ENCODE measurements around the gene PUSL1.
A peak's percentile ranks its signal among the peaks of the same experiment; 100 is the strongest.

PUSL1 gene

DNA sequence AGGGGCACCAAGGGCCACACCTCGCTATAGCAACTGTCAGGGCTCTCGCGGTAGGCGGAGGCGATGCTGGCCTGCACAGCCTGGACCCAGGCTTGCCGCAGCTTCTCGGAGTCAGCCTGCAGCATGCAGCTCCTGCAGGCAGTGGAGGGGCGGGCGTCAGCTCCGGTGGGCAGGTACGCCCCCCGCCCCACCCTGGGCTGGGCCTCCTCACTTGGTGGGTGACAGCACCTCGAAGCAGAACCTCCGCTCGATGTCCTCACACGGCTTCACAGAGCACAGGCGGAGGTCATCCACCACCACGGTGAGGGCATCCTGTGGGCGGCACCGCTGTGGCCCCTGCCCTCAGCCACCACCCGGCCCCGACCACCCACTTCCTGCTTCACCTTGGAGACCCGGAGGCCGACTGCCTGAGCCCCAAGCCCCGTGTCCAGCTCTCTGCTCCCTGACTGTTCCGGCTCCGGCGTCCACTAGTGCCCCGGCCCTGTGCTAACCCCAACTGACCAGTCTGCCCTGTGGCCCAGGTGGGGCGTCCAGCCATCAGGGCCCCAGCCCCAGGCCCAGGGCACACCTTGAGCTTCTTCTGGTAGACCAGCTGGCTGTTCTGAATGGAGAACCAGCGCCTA, 10.5 kb upstream of the PUSL1 start:
- no peak overlapping the region for H3K27ac ChIP-seq (replicated peaks)
- no peaks in the 10 kb centered on the region for H3K27me3 ChIP-seq (ENCODE audit: insufficient read depth, poor library complexity, severe bottlenecking)
- no peak for TF ChIP-seq POLR2AphosphoS5 (IDR thresholded peaks at IDR 0.05; ENCODE audit: low read depth)
- no peak for DNase-seq (ENCODE audit: low read depth in 1 of 2, low spot score in 1 of 2)
- no peak overlapping the region for H3K4me3 ChIP-seq (replicated peaks; ENCODE audit: insufficient read depth, low read length)

DNA sequence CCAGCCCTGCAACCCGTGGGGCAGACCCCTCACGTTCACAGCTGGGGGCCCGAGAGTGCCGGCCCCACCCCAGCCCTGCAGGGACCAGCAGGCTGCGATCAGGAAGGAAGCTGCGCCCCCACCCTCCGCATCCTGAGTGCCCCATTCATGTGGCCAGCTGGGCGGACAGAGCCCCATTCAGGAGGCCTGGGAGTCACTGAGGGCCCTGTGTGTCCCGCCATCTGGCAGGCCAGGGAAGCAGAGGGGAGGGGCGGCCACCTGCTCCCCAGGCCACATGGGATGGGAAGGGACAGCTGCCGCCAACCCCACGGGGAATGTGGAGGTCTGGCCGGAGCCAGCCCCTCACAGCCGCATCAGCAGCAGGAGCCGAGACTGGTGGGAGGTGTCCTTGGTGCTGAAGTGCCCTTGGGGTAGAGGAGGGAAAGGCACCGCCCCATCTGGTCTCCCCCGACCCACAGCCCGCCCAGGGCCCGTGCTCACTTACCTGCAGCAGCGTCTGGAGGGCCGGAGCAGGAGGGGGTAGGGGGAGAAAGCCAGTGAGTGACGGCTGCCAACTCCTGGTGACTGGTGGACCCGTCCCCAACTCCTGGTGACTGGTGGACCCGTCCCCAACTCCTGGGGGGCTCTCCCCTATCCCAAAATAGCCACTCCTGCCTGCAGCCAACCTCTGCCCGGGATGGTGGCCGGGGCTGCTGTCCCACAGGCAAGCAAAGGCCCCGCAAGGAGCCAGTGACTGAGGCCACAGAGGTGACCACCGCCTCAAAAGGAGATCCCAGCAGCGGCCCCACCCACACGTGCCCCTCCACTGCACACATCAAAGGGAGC, 9.3 kb upstream of the PUSL1 start:
- Histone ChIP-seq H3K4me3 (replicated peaks; ENCODE audit: insufficient read depth, low read length) (no peak overlapping the region), H3K27ac (replicated peaks) (no peak overlapping the region), H3K27me3 (ENCODE audit: insufficient read depth, poor library complexity, severe bottlenecking) (no peaks in the 10 kb centered on the region)
- no peak for DNase-seq (ENCODE audit: low read depth in 1 of 2, low spot score in 1 of 2)
- no peak for TF ChIP-seq SPI1 (IDR thresholded peaks at IDR 0.05; ENCODE audit: borderline replicate concordance, low read depth)
- no peak for TF ChIP-seq GABPA (IDR thresholded peaks at IDR 0.05; ENCODE audit: low read depth)
- TF ChIP-seq, protein P1, sequence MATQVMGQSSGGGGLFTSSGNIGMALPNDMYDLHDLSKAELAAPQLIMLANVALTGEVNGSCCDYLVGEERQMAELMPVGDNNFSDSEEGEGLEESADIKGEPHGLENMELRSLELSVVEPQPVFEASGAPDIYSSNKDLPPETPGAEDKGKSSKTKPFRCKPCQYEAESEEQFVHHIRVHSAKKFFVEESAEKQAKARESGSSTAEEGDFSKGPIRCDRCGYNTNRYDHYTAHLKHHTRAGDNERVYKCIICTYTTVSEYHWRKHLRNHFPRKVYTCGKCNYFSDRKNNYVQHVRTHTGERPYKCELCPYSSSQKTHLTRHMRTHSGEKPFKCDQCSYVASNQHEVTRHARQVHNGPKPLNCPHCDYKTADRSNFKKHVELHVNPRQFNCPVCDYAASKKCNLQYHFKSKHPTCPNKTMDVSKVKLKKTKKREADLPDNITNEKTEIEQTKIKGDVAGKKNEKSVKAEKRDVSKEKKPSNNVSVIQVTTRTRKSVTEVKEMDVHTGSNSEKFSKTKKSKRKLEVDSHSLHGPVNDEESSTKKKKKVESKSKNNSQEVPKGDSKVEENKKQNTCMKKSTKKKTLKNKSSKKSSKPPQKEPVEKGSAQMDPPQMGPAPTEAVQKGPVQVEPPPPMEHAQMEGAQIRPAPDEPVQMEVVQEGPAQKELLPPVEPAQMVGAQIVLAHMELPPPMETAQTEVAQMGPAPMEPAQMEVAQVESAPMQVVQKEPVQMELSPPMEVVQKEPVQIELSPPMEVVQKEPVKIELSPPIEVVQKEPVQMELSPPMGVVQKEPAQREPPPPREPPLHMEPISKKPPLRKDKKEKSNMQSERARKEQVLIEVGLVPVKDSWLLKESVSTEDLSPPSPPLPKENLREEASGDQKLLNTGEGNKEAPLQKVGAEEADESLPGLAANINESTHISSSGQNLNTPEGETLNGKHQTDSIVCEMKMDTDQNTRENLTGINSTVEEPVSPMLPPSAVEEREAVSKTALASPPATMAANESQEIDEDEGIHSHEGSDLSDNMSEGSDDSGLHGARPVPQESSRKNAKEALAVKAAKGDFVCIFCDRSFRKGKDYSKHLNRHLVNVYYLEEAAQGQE (IDR thresholded peaks at IDR 0.05; ENCODE audit: insufficient replicate concordance, low read depth), result peak; percentile 92
- no peak for TF ChIP-seq POLR2AphosphoS5 (IDR thresholded peaks at IDR 0.05; ENCODE audit: low read depth)
- no peak for TF ChIP-seq CTCF (IDR thresholded peaks at IDR 0.05; ENCODE audit: insufficient read depth, low read length)

DNA sequence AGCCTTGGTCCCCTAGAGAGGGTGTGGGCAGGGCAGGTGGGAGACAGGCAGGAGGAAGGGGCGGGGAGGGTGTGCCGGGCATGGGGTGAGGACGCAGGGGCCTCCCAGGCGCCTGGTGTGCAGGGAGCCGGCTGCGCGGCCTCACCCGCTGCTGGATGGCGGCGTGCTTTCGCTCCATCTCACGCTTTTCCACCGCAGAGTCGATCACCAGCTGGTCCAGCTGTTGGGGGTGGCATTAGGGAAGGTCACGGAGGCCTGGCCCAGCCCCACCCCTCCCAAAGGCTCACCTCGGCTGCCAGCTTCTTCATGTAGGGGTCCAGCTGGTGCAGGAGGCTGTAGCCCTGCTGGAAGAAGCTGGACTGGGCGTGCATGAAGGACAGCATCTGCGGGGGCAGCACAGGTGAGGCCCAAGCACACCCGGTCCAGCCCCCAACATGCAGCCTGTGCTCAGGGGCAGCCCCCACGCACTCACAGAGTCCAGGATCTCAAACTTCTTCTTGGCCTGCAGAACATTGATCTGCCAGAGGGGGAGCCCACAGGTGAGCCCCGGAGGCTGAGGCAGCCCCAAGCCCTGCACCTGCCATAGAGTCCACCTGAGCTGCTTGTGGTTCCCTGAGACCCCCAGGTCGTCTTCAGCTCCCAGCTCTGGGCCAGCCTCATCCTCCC, 8.6 kb upstream of the PUSL1 start:
- TF ChIP-seq GABPA (IDR thresholded peaks at IDR 0.05; ENCODE audit: low read depth) (no peak), SPI1 (IDR thresholded peaks at IDR 0.05; ENCODE audit: borderline replicate concordance, low read depth) (no peak), CTCF (IDR thresholded peaks at IDR 0.05; ENCODE audit: insufficient read depth, low read length) (no peak), POLR2AphosphoS5 (IDR thresholded peaks at IDR 0.05; ENCODE audit: low read depth) (no peak; the same call in 1 of the 2 replicates)
- TF ChIP-seq, protein P1 (IDR thresholded peaks at IDR 0.05; ENCODE audit: insufficient replicate concordance, low read depth), result no peak
- no peak for DNase-seq (ENCODE audit: low read depth in 1 of 2, low spot score in 1 of 2)

DNA sequence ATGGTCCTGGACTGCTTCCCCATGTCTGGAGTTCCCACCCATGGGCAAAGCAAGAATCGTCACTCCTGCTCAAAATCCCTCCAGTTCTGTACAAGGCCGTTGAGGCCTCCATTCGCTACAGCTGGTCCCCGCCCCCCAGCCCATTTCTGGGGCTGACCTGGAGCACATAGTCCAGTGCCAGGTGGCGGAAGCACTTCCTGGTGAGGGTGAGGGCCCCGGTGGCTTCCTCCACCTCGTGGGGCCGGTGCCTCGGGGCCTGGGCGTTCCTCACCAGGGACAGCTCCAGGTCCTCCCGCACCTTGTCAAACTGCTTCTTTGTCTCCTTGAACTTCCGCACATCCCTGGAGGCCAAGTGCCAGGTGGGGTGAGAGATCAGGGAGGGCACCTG, 8.1 kb upstream of the PUSL1 start:
- no peak for DNase-seq (ENCODE audit: low read depth in 1 of 2, low spot score in 1 of 2)
- Histone ChIP-seq H3K27ac (replicated peaks) (no peak overlapping the region), H3K27me3 (ENCODE audit: insufficient read depth, poor library complexity, severe bottlenecking) (no peaks in the 10 kb centered on the region), H3K4me3 (replicated peaks; ENCODE audit: insufficient read depth, low read length) (no peak overlapping the region)
- no peak for TF ChIP-seq POLR2AphosphoS5 (IDR thresholded peaks at IDR 0.05; ENCODE audit: low read depth)
- TF ChIP-seq, protein P1 (IDR thresholded peaks at IDR 0.05; ENCODE audit: insufficient replicate concordance, low read depth), result peak; percentile 60

More for the DNA sequence above, 8.6 kb upstream of the PUSL1 start:
- Histone ChIP-seq H3K27me3 (ENCODE audit: insufficient read depth, poor library complexity, severe bottlenecking) (no peaks in the 10 kb centered on the region), H3K4me3 (replicated peaks; ENCODE audit: insufficient read depth, low read length) (no peak overlapping the region), H3K27ac (replicated peaks) (no peak overlapping the region)
